ENCODE results near the gene BEND5.

DNA sequence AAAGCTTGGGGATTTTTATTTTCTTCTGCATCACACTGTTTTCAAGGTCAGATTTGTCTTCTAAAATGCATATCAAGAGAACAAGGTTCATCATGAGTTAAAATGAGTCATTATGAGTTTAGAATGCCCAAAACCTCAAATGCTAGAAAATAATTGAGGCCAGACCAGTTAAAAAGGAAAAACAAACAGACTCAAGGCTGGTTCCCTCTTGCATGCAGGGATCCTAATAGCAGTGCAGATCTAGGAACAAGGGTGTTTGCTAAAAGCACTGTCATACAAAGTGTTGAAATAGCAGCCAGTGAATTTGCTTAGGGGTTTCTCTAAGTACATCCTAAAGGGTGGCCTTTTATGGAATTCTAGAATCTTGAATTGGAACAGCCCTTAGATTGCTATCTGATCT lies 15.3 kb downstream of the BEND5 start:
- TF ChIP-seq STAT3 (IDR thresholded peaks at IDR 0.05; ENCODE audit: low read depth, low read length) (no peak), CTCF (IDR thresholded peaks at IDR 0.05 in 2 of 3, conservative IDR thresholded peaks at IDR 0.05 in 1 of 3; ENCODE audit: control insufficient read depth in 2 of 3, extremely low read depth in 1 of 3, insufficient read depth in 1 of 3, low read depth in 3 of 3, low read length in 3 of 3) (no peak), POLR2A (IDR thresholded peaks at IDR 0.05; ENCODE audit: low read depth, low read length) (no peak), DPF2 (IDR thresholded peaks at IDR 0.05) (no peak), EZH2 (IDR thresholded peaks at IDR 0.05; ENCODE audit: borderline replicate concordance, control insufficient read depth, low read depth, low read length) (no peak), CREB1 (IDR thresholded peaks at IDR 0.05; ENCODE audit: low read depth) (no peak), NR2C2 (IDR thresholded peaks at IDR 0.05; ENCODE audit: borderline replicate concordance, control insufficient read depth, insufficient read length, low read depth) (no peak), HDAC6 (IDR thresholded peaks at IDR 0.05; ENCODE audit: unreplicated experiment) (no peak), EP300 (IDR thresholded peaks at IDR 0.05; ENCODE audit: borderline replicate concordance in 1 of 2, control insufficient read depth in 1 of 2, low read depth in 2 of 2, low read length in 2 of 2) (no peak), TBL1XR1 (IDR thresholded peaks at IDR 0.05; ENCODE audit: low read depth, low read length) (no peak), POLR2AphosphoS5 (IDR thresholded peaks at IDR 0.05; ENCODE audit: low read length) (no peak)
- TF ChIP-seq, protein P1, sequence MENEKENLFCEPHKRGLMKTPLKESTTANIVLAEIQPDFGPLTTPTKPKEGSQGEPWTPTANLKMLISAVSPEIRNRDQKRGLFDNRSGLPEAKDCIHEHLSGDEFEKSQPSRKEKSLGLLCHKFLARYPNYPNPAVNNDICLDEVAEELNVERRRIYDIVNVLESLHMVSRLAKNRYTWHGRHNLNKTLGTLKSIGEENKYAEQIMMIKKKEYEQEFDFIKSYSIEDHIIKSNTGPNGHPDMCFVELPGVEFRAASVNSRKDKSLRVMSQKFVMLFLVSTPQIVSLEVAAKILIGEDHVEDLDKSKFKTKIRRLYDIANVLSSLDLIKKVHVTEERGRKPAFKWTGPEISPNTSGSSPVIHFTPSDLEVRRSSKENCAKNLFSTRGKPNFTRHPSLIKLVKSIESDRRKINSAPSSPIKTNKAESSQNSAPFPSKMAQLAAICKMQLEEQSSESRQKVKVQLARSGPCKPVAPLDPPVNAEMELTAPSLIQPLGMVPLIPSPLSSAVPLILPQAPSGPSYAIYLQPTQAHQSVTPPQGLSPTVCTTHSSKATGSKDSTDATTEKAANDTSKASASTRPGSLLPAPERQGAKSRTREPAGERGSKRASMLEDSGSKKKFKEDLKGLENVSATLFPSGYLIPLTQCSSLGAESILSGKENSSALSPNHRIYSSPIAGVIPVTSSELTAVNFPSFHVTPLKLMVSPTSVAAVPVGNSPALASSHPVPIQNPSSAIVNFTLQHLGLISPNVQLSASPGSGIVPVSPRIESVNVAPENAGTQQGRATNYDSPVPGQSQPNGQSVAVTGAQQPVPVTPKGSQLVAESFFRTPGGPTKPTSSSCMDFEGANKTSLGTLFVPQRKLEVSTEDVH (IDR thresholded peaks at IDR 0.05; ENCODE audit: low read depth, partially characterized antibody) = no peak

Measured in GM12878 (cell line).